DND-41 (cell line): ENCODE data around the gene CDH12.

Source experiments
- CTCF ChIP-seq: IDR thresholded peaks from 2 replicates; pipeline ENCODE4 v1.5.1; 2012; ENCODE audit warnings: borderline replicate concordance, low read length, moderate library complexity, mild to moderate bottlenecking; ENCODE audit not compliant: poor library complexity, severe bottlenecking; ENCODE audit errors: extremely low read depth
- EZH2 ChIP-seq: IDR thresholded peaks from 3 replicates; pipeline ENCODE4 v1.6.1; 2012; ENCODE audit warnings: borderline replicate concordance, low read depth, mild to moderate bottlenecking, moderate library complexity, low read length, inconsistent platforms; ENCODE audit not compliant: severe bottlenecking

GRCh38 chr5:22036061-22036460 lies 817.1 kb downstream of the CDH12 start:
- TF ChIP-seq CTCF (no peak), EZH2 (no peak)
